Fibroblast of skin of left biceps (primary cell): ENCODE measurements around the gene PLA2G4B.
A peak's percentile ranks its signal among the peaks of the same experiment; 100 is the strongest.
"Not testable (repeated sequence)": the region's sequence is repeated elsewhere in the genome, so short reads cannot be mapped to it uniquely, and the experiment has no call there.

Source experiments
- DNase-seq, 2 experiments: peaks; one replicate each; pipeline ENCODE4 v3.0.0-alpha.2; 2013; ENCODE audit warnings: low read depth in 2 of 2

Gene PLA2G4B

DNA sequence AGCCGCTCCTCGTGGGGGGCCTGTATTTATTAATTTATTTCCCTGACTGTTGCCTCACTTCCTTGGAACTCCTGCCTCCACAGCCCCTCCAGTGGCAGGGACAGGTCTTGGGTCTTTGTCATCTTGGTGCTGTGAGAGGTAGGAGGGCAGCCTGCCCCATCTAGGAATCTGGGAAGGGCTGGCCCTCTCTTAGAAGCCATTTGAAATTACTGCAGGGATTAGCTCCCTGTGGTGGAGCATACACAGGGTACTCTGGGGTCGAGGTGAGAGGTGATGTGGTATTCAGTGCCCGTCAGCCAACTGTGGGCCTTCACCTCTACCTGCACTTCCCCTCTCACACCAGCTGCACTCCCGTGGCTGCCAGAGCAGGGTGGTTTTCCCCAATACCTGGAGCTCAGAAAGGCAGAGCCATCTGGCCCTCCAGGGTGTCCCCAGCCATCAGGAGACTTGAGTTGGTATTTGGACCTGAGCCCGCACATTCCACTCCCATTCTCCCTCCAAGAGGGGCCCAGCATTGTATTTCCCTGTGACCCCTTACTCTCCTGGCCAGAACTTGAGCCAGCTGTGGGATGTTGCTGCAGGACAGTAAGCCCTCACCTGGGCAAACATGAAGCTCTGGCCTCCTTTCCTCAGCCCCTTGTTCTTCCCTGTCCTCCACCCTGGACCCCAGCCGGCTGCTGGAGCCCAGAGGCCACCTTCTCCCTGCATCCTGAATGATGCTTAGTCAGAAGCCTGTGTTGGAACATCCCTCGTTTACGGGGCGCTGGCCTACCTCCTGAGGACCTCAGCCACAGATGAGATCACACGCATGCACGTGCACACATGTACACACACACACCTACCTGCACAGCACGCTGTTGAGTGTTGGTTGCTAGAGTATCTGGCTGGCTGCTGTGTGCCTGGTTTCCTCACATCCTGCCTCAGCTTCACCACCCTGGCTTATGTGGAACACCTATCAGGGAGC, 12.8 kb upstream of the PLA2G4B start:
- no peak for DNase-seq

DNA sequence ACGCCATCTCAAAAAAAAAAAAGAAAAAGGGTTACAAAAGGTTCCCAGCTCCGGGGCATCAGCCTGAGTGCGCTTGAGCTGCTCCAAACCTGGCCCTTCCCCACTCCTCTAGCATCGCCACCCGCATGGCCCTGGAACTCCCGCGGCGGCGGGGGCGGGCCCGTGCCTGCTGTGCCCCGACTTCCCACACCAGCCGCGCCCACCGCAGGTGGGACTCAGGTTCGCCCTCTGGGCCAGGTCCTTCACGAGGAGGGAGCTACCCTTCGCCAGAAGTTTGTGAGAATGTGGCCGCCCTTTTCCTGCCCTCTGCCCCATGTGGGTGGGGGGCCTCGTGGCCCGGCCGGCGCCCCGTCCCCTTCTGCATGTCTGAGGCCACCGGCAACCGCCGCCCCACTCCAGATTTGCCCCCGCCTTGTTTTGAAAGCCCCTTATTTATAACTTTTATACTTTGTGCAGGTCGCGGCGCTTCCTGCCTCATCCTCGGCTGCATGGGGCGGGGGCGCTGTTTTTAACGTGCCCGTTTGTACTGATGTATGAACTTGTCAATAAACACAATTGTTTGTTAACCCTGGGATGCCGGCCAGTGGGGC, 11.3 kb upstream of the PLA2G4B start:
- DNase-seq: no peak

DNA sequence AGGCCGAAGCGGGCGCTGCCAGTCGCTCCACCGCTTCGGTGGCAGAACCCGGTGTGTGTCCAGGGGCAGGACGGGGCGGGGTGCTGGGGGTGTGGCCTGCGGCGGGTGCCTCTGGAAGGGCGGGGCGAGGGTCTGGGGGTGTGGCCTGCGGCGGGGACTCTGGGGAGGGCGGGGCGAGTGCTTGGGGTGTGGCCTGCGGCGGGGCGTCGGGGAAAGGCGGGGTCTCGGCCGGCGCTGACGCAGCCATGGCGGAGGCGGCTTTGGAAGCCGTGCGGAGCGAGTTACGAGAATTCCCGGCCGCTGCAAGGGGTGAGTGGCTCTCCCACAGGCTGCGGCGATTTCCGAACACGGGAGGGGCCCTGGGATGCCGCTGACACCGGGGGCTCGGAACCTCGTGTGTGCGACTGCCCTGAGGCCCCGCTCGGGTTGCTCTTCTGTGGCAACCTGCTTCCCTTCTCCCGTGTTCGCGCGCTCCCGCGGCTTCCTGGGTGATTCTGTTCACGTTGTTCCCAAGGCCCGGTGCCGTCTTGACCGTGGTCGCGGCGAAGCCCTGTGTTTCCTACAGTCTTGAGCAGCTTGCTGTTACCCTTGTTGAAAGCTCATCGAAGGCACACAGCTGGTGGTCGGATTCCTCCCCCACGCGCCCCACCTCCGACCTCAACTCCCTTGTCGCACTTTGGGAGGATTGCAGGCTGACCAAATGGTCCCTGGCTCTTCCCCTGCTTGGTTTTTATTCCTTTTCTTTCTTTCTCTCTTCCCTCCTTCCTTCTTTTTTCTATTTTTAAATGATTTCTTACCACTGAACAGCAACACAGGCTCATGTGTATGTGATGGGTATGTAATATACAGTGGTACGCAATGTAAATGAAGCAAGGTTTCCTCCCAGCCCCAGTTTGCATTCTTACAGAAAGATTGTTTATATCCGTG, 10.5 kb upstream of the PLA2G4B start, which contains the start of gene JMJD7:
JMJD7 (plus strand) TSS at position 213 of the 927 bp plus-strand sequence; CDS start at position 246, 33 bp downstream.
- peak; percentile 51 to 53 for DNase-seq

DNA sequence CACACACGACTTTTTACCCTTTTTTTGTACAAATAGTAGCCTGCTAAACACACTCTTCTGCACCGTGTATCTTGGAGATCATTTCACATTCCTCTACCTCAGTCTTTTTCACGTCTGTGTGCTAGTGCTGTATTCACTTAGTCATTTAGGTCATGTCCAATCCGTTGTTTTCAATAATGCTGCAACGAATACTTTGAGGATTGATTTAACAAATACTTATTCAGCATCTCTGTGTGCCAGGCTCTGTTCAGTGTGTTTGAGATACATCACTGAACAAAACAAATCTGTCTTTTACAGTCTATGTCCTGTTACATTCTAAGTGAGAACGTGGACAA, 9.9 kb upstream of the PLA2G4B start:
- no peak for DNase-seq

DNA sequence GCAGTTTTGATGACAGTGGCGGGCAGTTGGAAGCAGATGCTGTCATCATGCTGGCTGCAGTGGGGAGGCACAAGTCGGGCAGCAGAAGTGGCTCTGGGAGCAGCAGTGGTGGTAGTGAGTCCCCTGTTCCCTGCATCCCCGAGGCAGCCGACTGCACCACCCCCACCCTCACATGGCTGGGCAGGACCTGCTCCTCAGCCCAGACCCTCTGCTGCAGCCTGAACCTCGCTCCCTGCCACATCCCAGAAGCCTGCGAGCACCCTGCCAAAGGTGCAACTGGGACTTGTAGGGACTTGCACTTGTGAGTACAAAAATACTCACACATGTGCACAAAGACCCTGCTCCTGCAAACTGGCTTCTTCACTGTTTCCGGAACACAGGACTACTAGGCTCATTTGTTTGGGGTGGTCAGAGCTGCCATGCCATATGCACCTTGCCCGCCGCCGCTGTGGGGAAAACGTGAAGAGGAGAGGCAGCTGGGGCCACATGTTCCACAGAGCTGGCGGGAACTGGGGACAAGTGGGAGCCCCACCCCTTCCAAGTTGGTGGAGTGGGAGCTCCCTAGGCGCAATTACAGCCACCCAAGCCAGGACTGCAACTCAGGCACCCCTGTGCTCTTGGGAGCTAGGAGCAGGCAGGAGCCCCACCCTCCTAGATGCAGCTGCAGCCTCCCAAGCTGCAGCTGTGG, 8.5 kb upstream of the PLA2G4B start:
- no peak for DNase-seq

GRCh38 chr15:41831291-41831690, 7.4 kb upstream of the PLA2G4B start:
- not testable (repeated sequence) for DNase-seq

DNA sequence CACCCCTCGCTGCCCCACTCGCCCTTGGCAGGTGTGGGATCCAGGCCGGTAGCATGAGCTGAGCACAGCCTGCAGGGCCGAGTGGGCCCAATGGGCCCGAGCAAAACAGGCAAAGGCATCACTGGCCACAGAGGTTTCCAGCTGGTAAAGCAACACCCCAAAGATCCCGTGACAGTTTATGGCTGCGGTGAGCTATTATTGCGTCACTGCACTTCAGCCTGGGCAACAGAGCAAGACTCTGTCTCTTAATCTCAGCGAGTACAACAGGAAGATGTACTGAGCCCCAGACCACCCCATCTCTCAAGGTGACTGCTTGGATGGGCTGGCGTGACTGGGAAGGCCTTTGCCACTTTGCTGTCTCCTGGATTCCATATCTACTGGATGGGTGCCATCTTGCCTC, 6.4 kb upstream of the PLA2G4B start:
- no peak for DNase-seq

- DNase-seq: no peak
Measured at GRCh38 chr15:41832875-41833274, 5.8 kb upstream of the PLA2G4B start.

DNA sequence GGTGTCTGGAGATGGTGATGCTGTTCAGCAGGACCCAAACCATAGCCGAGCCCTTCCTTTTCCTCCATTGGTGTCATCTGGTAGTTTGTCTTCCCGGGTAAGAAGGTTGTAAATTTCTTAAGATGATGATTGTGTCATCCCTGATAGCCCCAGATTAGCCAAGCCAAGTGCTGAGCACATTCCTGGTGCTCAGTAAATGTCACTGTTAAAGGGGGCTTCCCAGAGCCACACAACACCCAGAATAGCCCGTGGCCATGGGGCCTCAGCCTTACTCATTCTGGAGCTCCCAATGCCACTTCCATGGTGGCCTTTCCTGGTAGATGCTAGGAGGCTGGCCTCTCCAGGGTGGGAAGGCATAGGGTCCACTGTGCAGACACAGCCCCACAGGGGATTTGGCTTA, 4.6 kb upstream of the PLA2G4B start:
- no peak for DNase-seq

GRCh38 chr15:41836073-41836472, 2.6 kb upstream of the PLA2G4B start:
- no peak for DNase-seq

DNA sequence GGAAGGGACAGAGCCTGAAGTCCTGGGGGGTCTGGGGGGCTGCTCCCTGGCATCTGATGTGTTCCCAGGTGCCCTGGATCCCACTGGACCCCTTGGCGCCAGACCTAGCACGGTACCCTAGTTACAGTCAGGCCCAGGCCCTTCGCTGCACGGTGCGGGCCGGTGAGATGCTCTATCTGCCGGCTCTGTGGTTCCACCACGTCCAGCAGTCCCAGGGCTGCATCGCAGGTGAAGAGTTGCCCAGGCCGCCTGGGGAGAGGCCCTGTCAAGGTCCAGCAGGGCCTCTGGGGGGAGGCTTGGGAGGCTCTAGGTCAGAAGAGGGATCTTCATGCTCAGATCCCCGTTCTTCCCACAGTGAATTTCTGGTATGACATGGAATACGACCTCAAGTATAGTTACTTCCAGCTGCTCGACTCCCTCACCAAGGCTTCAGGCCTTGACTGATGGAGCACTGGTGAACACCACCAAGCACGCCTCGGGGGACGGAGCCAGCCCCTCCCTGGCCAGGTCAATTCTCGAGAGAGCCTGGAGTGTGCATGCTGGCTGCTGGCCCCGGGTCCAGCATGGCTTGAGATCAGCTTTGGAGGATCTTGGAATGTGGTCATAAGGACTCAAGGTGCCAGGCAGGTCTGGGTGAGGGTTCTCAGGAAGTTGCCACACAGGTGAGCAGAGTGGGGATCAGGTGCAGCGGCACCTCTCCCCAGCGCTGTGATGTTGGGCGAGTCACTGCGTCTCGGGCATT, 1.8 kb upstream of the PLA2G4B start:
- no peak for DNase-seq

GRCh38 chr15:41839781-41840491, 1.3 kb downstream of the PLA2G4B start:
- no peak for DNase-seq

DNA sequence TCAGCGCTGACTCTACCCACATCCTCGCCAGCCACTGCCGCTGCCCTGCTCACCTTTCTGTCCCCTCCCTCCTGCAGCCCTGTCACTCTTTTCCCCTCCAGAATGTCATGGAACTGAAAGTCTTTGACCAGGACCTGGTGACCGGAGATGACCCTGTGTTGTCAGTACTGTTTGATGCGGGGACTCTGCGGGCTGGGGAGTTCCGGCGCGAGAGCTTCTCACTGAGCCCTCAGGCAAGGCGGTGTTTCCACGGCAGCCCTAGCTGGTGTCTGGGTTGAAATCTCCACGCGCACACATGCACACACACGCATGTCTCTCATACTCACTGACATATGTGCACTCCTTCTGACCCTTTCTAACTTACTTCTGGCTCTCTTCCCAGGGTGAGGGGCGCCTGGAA, 2.0 kb downstream of the PLA2G4B start:
- DNase-seq: no peak

DNA sequence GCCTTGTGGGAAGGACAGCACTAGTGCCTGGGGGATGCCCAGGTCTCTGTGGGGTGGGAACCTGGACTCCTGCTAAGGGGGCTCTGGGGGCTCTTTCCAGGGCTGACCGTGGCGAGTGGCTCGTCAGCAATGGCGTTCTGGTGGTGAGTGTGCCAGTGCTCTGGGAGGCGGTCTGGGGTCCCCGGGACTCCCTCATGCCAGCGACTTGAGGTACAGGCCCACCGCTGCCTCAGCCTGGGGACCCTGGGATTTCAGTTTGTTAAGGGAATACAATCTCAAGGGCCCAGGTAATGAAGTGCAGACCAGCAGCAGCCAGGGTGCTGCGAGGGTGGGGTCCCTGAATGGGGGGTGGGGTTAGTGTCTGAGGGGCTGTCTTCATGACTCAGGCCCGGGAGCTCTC, 2.5 kb downstream of the PLA2G4B start:
- DNase-seq: no peak

DNA sequence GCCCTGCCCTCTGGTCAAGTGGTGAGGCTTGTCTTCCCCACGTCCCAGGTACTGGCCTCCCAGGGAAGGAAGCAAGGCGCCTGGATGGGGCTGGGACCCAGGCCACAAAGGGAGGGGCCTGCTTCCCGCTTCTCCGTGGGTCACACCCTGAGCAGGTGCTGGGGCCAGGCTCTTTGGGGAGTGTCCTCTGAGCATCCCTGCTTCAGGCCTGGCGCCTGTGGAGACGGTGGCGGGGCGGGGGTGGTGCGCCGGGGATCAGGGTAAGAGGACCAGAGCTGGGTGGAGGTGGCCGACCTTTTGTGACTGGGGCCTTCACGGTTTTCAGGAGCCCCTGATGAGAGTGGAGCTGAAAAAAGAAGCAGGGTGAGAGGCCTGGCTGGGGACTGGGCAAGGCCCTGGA, 3.6 kb downstream of the PLA2G4B start:
- DNase-seq: no peak

- no peak for DNase-seq
Measured at GRCh38 chr15:41843571-41843970, 4.9 kb downstream of the PLA2G4B start.

DNA sequence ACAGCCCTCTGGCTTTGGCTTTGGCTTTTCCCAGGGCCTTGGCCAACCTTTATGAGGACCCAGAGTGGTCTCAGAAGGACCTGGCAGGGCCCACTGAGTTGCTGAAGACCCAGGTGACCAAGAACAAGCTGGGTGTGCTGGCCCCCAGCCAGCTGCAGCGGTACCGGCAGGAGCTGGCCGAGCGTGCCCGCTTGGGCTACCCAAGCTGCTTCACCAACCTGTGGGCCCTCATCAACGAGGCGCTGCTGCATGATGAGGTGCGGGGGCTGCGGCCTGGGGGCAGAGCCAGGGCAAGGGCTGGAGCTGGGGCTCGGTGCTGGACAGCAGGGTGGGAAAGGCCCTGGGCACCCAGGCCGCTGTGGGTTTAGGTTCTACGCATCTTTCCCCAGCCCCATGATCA, 6.2 kb downstream of the PLA2G4B start:
- no peak for DNase-seq

GRCh38 chr15:41847206-41847605, 8.6 kb downstream of the PLA2G4B start:
- no peak for DNase-seq

DNA sequence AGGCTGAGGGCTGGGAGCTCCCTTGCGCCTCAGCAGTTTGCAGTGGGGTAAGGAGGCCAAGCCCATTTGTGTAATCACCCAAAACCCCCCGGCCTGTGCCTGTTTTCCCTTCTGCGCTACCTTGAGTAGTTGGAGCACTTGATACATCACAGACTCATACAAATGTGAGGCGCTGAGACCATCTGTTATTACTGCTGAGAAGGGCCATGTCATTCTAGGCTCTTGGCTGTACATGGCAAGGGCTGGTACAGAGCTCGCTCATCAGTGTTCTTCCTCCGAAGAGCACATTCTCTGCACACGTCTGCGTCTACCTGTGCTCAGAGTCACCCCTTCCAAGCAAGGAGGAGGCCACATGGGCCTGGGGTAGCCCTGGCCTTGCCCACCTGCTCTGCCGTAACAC, 9.3 kb downstream of the PLA2G4B start:
- DNase-seq: no peak

GRCh38 chr15:41848631-41849030, 10.0 kb downstream of the PLA2G4B start:
- DNase-seq: no peak
